Mesenchymal stem cell (in vitro differentiated cells and primary cell): ENCODE results near the gene OR52E8. TPM values are rescaled to one million over a fixed set of nuclear protein-coding genes. Genes with fewer than 3 reads are reported as not detected.

Experiments used
- DNase-seq: peaks from one replicate; pipeline ENCODE4 v3.0.0-alpha.2; 2013
- H2AFZ ChIP-seq: one replicate; pipeline ENCODE4 v1.6.1; 2013; ENCODE audit warnings: low read depth, mild to moderate bottlenecking, control low read depth, inconsistent platforms, low read length, moderate library complexity
- H2AK5ac ChIP-seq: 2 replicates; pipeline ENCODE4 v1.6.1; 2013; ENCODE audit warnings: low read length, moderate library complexity, mild to moderate bottlenecking, inconsistent platforms; ENCODE audit not compliant: severe bottlenecking
- H2BK120ac ChIP-seq: one replicate; pipeline ENCODE4 v1.6.1; 2013; ENCODE audit warnings: low read depth, mild to moderate bottlenecking, inconsistent platforms, low read length, moderate library complexity
- H2BK12ac ChIP-seq, 2 experiments: one replicate each; pipeline ENCODE4 v1.6.1; 2013; ENCODE audit warnings: inconsistent platforms in 2 of 2, low read length in 2 of 2, mild to moderate bottlenecking in 2 of 2, moderate library complexity in 2 of 2, control low read depth in 1 of 2
- H2BK15ac ChIP-seq: one replicate; pipeline ENCODE4 v1.6.1; 2013; ENCODE audit warnings: mild to moderate bottlenecking, low read depth, inconsistent platforms; ENCODE audit not compliant: poor library complexity, severe bottlenecking
- H2BK5ac ChIP-seq: 2 replicates; pipeline ENCODE4 v1.6.1; 2013; ENCODE audit warnings: low read depth, mild to moderate bottlenecking, low read length, control low read depth, inconsistent platforms; ENCODE audit not compliant: poor library complexity, severe bottlenecking
- H3K14ac ChIP-seq, 2 experiments: one replicate each; pipeline ENCODE4 v1.6.1; 2013; ENCODE audit warnings: inconsistent platforms in 2 of 2, low read length in 2 of 2, control low read depth in 1 of 2, mild to moderate bottlenecking in 1 of 2, moderate library complexity in 1 of 2
- H3K18ac ChIP-seq, 2 experiments: one replicate each; pipeline ENCODE4 v1.6.1; 2013; ENCODE audit warnings: inconsistent platforms in 2 of 2, low read length in 2 of 2, control low read depth in 1 of 2, low read depth in 1 of 2, mild to moderate bottlenecking in 1 of 2
- H3K23ac ChIP-seq, 2 experiments: one replicate each; pipeline ENCODE4 v1.6.1; 2013; ENCODE audit warnings: inconsistent platforms in 2 of 2, low read length in 2 of 2, mild to moderate bottlenecking in 2 of 2, moderate library complexity in 2 of 2, control low read depth in 1 of 2
- H3K27ac ChIP-seq: 2 replicates; pipeline ENCODE4 v1.5.1; 2013; ENCODE audit warnings: mild to moderate bottlenecking, moderate library complexity, low read length, control low read depth, inconsistent platforms; ENCODE audit not compliant: poor library complexity, severe bottlenecking
- H3K27me3 ChIP-seq, 2 experiments: 2 replicates each; pipeline versions ENCODE4 v1.6.1 to v1.7.0; 2013; ENCODE audit warnings: low read length in 2 of 2, mild to moderate bottlenecking in 2 of 2, moderate library complexity in 2 of 2, control low read depth in 1 of 2, inconsistent platforms in 1 of 2; ENCODE audit not compliant: control insufficient read depth in 1 of 2, insufficient read depth in 1 of 2
- H3K36me3 ChIP-seq, 2 experiments: 2 replicates each; pipeline versions ENCODE4 v1.6.1 to v1.7.0; 2013; ENCODE audit warnings: low read length in 2 of 2, control low read depth in 1 of 2, inconsistent platforms in 1 of 2, low read depth in 1 of 2, mild to moderate bottlenecking in 1 of 2; ENCODE audit not compliant: insufficient read depth in 2 of 2, control insufficient read depth in 1 of 2
- H3K4ac ChIP-seq, 2 experiments: one replicate each; pipeline ENCODE4 v1.6.1; 2013; ENCODE audit warnings: inconsistent platforms in 2 of 2, low read length in 2 of 2, mild to moderate bottlenecking in 2 of 2, moderate library complexity in 2 of 2, control low read depth in 1 of 2, low read depth in 1 of 2
- H3K4me1 ChIP-seq: 2 replicates; pipeline ENCODE4 v1.6.1; 2013; ENCODE audit warnings: low read depth, low read length, control low read depth; ENCODE audit not compliant: control insufficient read depth, insufficient read depth
- H3K4me2 ChIP-seq: 2 replicates; pipeline ENCODE4 v1.6.1; 2013; ENCODE audit warnings: low read length, mild to moderate bottlenecking, inconsistent platforms; ENCODE audit not compliant: poor library complexity, severe bottlenecking
- H3K4me3 ChIP-seq, 2 experiments: 2 replicates each; pipeline versions ENCODE4 v1.5.1 to v1.7.0; 2013; ENCODE audit warnings: low read length in 2 of 2, mild to moderate bottlenecking in 2 of 2, control low read depth in 1 of 2, low read depth in 1 of 2; ENCODE audit not compliant: insufficient read depth in 1 of 2
- H3K79me1 ChIP-seq: replicated peaks from 2 replicates; pipeline ENCODE4 v1.6.1; 2013; ENCODE audit warnings: mild to moderate bottlenecking, control low read depth, low read length, inconsistent platforms; ENCODE audit not compliant: poor library complexity, severe bottlenecking
- H3K9ac ChIP-seq: 2 replicates; pipeline ENCODE4 v1.7.0; 2013; ENCODE audit warnings: mild to moderate bottlenecking, low read length, moderate library complexity
- H3K9me3 ChIP-seq: 2 replicates; pipeline ENCODE4 v1.7.0; 2013; ENCODE audit warnings: mild to moderate bottlenecking, low read length; ENCODE audit not compliant: control insufficient read depth
- H4K8ac ChIP-seq: one replicate; pipeline ENCODE4 v1.6.1; 2013; ENCODE audit warnings: inconsistent platforms, mild to moderate bottlenecking, low read length, moderate library complexity
- H4K91ac ChIP-seq: one replicate; pipeline ENCODE4 v1.6.1; 2013; ENCODE audit warnings: mild to moderate bottlenecking, low read length, inconsistent platforms
- WGBS: methylation state at CpG from one replicate; pipeline ENCODE4 v1.1.7; 2013; ENCODE audit warnings: mixed read lengths; 5-methylcytosine and 5-hydroxymethylcytosine counted together
- polyA plus RNA-seq, 2 experiments: library from polyadenylated mRNA; stranded (reverse); fragments of 200-250 nt; gene quantifications; one replicate each; pipeline ENCODE4 v1.2.3, GENCODE V29; 2013

The OR52E8 gene
- polyA plus RNA-seq (2013, experiment 1 of 2) = not detected
- not detected for polyA plus RNA-seq (2013, experiment 2 of 2)

GRCh38 chr11:5857590-5857989 is at the start of gene OR52E8:
TSS of gene OR52E8 (minus strand) at chr11:5857690. CDS start at chr11:5857690, 0 bp downstream.
- no peak within 1 kb of the TSS for H4K91ac ChIP-seq
- H3K18ac ChIP-seq = no peak within 1 kb of the TSS
- H2BK5ac ChIP-seq = no peak within 1 kb of the TSS
- H3K4me2 ChIP-seq = no peak within 1 kb of the TSS
- no peak for DNase-seq
- no peaks in the 10 kb centered on the region for H3K4me1 ChIP-seq
- no peaks in the 10 kb centered on the region for H3K36me3 ChIP-seq
- no peak within 1 kb of the TSS for H3K9ac ChIP-seq
- no peak within 1 kb of the TSS for H3K27ac ChIP-seq
- H3K79me1 ChIP-seq = no peaks in the 10 kb centered on the region
- no peak within 1 kb of the TSS for H3K4ac ChIP-seq
- H2BK12ac ChIP-seq = no peak within 1 kb of the TSS
- H3K23ac ChIP-seq = no peak within 1 kb of the TSS
- H3K27me3 ChIP-seq = no peaks in the 10 kb centered on the region
- no peak within 1 kb of the TSS for H4K8ac ChIP-seq
- H3K9me3 ChIP-seq = peaks cover 5% of the 10 kb centered on the region
- H2AFZ ChIP-seq = no peak within 1 kb of the TSS
- no peak within 1 kb of the TSS for H3K4me3 ChIP-seq
- no peak within 1 kb of the TSS for H2AK5ac ChIP-seq
- no peak within 1 kb of the TSS for H2BK120ac ChIP-seq
- WGBS = no CpG with 5 or more reads among the region's 3 CpGs
- no peak within 1 kb of the TSS for H2BK15ac ChIP-seq
- no peak within 1 kb of the TSS for H3K14ac ChIP-seq

- Histone ChIP-seq H4K8ac (no peak overlapping the region), H3K4me3 (no peak overlapping the region), H3K9me3 (no peaks in the 10 kb centered on the region), H3K4ac (no peak overlapping the region), H2BK120ac (no peak overlapping the region), H2BK12ac (no peak overlapping the region), H4K91ac (no peak overlapping the region), H2BK5ac (no peak overlapping the region), H3K4me2 (no peak overlapping the region), H3K18ac (no peak overlapping the region), H2AK5ac (no peak overlapping the region), H3K27ac (no peak overlapping the region), H3K23ac (no peak overlapping the region), H3K4me1 (no peaks in the 10 kb centered on the region), H3K36me3 (no peaks in the 10 kb centered on the region), H2BK15ac (no peak overlapping the region), H3K14ac (no peak overlapping the region), H2AFZ (no peak overlapping the region), H3K27me3 (no peaks in the 10 kb centered on the region), H3K9ac (no peak overlapping the region), H3K79me1 (no peaks in the 10 kb centered on the region)
- no peak for DNase-seq
- WGBS = 72% methylated on average over 2 of the region's 2 CpGs
Measured at GRCh38 chr11:5899534-5899933, 42.0 kb upstream of the OR52E8 start.

DNA sequence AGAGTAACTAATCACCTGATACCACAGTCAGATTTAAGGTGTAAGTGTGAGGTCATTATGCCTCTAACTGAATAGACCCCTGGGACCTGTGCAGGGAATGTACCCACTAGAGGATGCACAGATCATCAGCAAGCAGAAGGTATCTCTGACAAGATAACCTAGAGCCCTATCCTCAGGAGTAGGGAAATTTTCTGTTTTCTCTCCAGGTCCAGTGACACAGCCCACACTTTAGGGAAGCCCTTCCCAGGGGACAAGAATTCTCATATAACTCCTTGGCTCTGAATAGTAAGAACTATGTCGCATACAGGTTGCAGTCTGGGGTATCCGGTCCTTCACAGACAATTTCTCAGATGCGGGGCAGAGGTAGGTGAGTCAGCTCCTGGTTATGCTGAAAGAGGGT is 35.4 kb upstream of the OR52E8 start, which contains the start of gene OR52E5:
Gene OR52E5 (plus strand): TSS at position 301 of the 400 bp plus-strand sequence. CDS start 7,569 bp downstream, outside the sequence.
- H2BK5ac ChIP-seq = no peak within 1 kb of the TSS

GRCh38 chr11:5891216-5891800 is 33.8 kb upstream of the OR52E8 start:
- Histone ChIP-seq H2AFZ (no peak overlapping the region), H3K23ac (no peak overlapping the region), H3K36me3 (no peaks in the 10 kb centered on the region), H2BK12ac (no peak overlapping the region), H4K8ac (no peak overlapping the region), H3K27ac (no peak overlapping the region), H3K79me1 (no peaks in the 10 kb centered on the region), H3K27me3 (no peaks in the 10 kb centered on the region), H2BK120ac (no peak overlapping the region), H3K9ac (no peak overlapping the region), H3K9me3 (no peaks in the 10 kb centered on the region), H3K4ac (no peak overlapping the region), H3K4me3 (no peak overlapping the region), H2BK5ac (no peak overlapping the region), H3K4me2 (no peak overlapping the region), H3K4me1 (no peaks in the 10 kb centered on the region), H2BK15ac (no peak overlapping the region), H4K91ac (no peak overlapping the region), H3K14ac (no peak overlapping the region), H2AK5ac (no peak overlapping the region), H3K18ac (no peak overlapping the region)
- DNase-seq = peak; percentile 9
- 88% methylated on average over 1 of the region's 4 CpGs for WGBS

More for the DNA sequence above, 35.4 kb upstream of the OR52E8 start, which contains the start of gene OR52E5:
- H3K9me3 ChIP-seq = no peaks in the 10 kb centered on the region
- H4K8ac ChIP-seq = no peak within 1 kb of the TSS
- H2BK15ac ChIP-seq = no peak within 1 kb of the TSS
- no peak within 1 kb of the TSS for H3K9ac ChIP-seq
- WGBS = 80% methylated on average over 3 of the region's 3 CpGs
- no peak within 1 kb of the TSS for H3K18ac ChIP-seq
- no peak within 1 kb of the TSS for H3K14ac ChIP-seq
- H4K91ac ChIP-seq = no peak within 1 kb of the TSS
- H3K36me3 ChIP-seq = no peaks in the 10 kb centered on the region
- H2BK120ac ChIP-seq = no peak within 1 kb of the TSS
- no peaks in the 10 kb centered on the region for H3K4me1 ChIP-seq
- H3K27me3 ChIP-seq = no peaks in the 10 kb centered on the region
- no peak within 1 kb of the TSS for H2AFZ ChIP-seq
- H3K79me1 ChIP-seq = no peaks in the 10 kb centered on the region
- H3K4ac ChIP-seq = no peak within 1 kb of the TSS
- H2BK12ac ChIP-seq = no peak within 1 kb of the TSS
- no peak within 1 kb of the TSS for H3K4me3 ChIP-seq
- no peak within 1 kb of the TSS for H3K27ac ChIP-seq
- H2AK5ac ChIP-seq = no peak within 1 kb of the TSS
- no peak within 1 kb of the TSS for H3K4me2 ChIP-seq
- no peak within 1 kb of the TSS for H3K23ac ChIP-seq
- DNase-seq = no peak
